Astrocyte of the spinal cord (primary cell): ENCODE results near the gene LDLR.
"Not testable (repeated sequence)": the region's sequence is repeated elsewhere in the genome, so short reads cannot be mapped to it uniquely, and the experiment has no call there.

Source experiments
- DNase-seq: peaks from one replicate; pipeline ENCODE4 v3.0.0; 2011; ENCODE audit warnings: low read depth, low spot score
- H3K4me3 ChIP-seq: 2 replicates; pipeline ENCODE4 v1.5.1; 2011; ENCODE audit warnings: low read depth, mild to moderate bottlenecking, low read length, moderate library complexity
- in situ Hi-C: cut with HindIII; loops from 2 replicates; pipeline ENCODE4 v1.10.0; 2017; ENCODE audit warnings: low sequenced_read_pairs
- TF ChIP-seq, protein P1 (sequence below): IDR thresholded peaks from 2 replicates; pipeline ENCODE4 v1.5.1; 2012; ENCODE audit warnings: low read depth, mild to moderate bottlenecking, low read length, inconsistent platforms

The LDLR gene

DNA sequence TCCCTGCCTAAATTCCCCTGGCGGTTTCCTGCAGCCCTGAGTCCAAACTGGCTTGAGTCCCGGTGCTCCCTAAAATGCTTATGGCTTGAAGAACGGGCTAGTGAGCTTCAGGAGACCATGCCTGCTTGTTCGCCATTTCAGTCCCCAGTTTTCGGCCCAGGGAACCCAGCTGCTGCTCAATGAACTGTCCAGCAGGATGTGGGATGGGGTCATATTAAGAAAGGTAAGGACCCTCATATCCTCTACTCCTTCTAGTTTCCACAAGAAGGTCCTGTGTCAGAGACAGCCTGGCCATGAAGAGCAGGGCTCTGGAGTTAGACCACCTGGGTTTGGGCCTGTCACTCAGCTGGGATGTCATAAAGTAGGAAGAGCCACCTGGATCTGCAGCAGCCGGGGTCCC lies 83.3 kb downstream of the LDLR start:
- H3K4me3 ChIP-seq: no peak overlapping the region
- TF ChIP-seq, protein P1, sequence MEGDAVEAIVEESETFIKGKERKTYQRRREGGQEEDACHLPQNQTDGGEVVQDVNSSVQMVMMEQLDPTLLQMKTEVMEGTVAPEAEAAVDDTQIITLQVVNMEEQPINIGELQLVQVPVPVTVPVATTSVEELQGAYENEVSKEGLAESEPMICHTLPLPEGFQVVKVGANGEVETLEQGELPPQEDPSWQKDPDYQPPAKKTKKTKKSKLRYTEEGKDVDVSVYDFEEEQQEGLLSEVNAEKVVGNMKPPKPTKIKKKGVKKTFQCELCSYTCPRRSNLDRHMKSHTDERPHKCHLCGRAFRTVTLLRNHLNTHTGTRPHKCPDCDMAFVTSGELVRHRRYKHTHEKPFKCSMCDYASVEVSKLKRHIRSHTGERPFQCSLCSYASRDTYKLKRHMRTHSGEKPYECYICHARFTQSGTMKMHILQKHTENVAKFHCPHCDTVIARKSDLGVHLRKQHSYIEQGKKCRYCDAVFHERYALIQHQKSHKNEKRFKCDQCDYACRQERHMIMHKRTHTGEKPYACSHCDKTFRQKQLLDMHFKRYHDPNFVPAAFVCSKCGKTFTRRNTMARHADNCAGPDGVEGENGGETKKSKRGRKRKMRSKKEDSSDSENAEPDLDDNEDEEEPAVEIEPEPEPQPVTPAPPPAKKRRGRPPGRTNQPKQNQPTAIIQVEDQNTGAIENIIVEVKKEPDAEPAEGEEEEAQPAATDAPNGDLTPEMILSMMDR: no peak
- in situ Hi-C loops: no loop called here
- DNase-seq: no peak

DNA sequence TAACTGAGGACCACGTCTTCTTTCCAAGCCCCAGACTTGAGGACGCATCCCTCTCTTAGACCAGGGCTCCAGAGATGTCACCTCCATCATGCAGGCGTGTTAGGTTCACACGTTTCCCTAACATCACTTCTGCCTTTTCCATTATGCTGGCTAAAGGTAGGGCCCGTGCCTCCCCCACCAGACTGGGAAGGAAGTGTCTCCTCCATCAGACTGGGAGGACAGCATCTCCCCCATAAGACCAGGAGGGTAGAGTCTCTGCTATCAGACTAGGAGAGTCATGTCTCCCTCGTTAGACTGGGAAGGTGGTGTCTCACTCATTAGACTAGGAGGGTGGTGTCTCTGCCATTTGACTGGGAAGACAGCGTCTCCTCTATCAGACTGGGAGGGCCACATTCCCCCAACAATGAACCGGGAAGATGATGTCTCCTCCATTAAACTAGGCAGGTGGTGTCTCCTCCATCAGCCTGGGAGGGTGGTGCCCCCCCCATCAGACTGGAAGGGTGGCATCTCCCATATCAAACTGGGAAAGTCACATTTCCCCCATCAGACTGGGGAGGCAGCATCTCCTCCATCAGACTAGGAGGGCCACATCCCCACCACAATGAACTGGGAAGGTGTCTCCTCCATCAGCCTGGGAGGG lies 84.4 kb downstream of the LDLR start:
- no peak overlapping the region for H3K4me3 ChIP-seq
- TF ChIP-seq, protein P1: no peak
- no peak for DNase-seq
- in situ Hi-C loops: no loop called here

DNA sequence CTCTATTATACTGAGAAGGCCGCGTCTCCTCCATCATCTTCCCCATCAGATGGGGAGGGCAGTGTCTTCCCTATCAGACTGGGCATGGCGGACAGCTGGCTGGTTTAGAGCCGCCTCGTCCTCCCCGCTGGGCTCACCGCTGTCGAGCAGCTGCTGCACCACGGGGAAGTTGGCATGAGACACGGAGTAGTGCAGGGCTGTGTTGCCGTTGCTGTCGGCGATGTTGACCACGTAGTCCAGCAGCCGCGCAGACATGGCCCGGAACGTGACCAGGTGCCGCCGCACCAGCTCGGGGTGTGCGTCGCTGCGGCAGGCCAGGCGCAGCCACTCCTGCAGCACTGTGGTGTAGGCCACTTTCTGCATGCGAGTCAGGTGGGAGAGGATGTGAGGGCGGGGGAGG lies 85.1 kb downstream of the LDLR start:
- TF ChIP-seq, protein P1: no peak
- no peak for DNase-seq
- H3K4me3 ChIP-seq: no peak overlapping the region
- in situ Hi-C loops: no loop called here

DNA sequence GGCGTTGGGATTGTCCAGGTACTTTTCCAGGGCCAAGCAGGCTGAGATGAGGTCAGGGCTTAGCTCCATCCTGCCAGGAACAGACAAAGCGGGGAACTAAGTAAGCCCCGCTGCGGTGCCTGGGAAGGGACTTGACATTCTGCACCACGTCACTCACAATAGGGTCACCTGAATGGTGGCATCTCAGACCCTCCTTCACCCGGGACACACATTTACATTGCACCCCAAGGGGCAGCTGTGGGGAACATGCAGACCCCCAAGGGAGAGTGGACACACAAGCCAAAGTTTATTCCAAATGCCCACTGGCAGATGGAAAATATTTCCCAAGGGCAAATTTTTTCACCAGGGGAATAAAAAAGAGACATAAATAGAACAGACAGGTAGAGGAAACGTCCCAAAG lies 86.7 kb downstream of the LDLR start:
- no peak overlapping the region for H3K4me3 ChIP-seq
- no peak for DNase-seq
- in situ Hi-C loops: no loop called here
- TF ChIP-seq, protein P1: no peak

DNA sequence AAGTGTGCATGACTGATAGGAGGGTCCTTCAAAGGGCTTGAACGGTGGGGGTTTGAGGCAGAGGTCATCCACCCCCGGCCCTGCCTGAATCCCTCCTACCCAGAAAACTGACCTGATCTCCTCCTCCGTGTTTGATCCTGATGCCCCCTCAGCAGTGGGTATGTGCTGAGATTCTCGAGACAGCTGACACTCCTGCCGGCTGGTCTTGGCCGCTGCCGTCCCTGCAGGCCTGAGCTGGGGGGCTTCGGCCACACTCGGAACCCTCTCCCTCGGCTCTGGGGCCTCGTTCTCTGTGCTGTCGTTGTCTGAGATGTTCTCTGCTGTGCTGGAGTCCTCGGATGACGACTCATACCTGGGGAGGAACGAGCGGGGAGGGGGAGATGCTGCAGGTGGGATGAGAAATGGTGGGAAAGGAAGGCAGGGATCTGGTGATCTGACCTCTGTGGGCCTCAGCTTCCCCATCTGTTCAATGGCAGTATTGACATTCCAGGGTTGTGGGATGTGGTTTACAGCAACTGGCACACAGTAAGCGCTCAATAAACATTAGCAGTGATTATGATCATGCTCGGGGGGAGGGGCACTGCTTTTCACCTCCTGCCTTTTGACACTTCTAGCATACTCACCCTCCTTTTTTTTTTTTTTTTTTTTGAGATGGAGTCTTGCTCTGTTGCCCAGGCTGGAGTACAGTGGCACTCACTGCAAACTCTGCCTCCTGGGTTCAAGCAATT lies 87.4 kb downstream of the LDLR start:
- no peak for DNase-seq
- in situ Hi-C loops: no loop called here
- H3K4me3 ChIP-seq: no peak overlapping the region
- TF ChIP-seq, protein P1: no peak

DNA sequence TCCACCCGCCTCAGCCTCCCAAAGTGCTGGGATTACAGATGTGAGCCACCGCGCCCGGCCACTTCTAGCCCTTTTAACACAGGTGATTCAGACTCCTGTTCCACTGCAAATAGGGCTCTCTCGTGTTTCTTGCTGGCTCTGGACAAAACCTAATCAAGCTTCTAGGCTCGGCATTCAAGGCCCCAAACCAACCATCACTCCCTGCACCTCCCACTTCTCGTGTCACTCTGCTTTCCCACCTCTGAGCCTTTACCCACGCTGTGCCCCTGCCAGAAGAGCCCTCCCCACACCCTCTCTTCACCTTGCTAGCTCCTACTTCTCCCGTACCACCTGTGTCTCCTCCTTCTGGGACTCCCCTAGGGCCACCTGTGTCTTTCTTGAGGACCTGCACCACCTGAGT lies 88.3 kb downstream of the LDLR start:
- no peak overlapping the region for H3K4me3 ChIP-seq
- TF ChIP-seq, protein P1: no peak
- DNase-seq: no peak
- in situ Hi-C loops: no loop called here

DNA sequence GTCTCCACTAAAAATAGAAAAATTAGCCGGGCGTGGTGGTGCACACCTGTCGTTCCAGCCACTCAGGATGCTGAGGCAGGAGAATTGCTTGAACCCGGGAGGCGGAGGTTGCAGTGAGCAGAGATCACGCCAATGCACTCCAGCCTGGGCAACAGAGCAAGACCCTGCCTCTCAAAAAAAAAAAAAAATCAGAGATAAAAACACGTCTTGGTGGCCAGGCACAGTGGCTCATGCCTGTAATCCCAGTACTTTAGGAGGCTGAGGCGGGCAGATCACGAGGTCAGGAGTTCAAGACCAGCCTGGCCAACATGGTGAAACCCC lies 89.8 kb downstream of the LDLR start:
- in situ Hi-C loops, H3K4me3 ChIP-seq, DNase-seq: not testable (repeated sequence)
